Fibroblast of skin of right biceps (primary cell): ENCODE results near the gene MOGAT2.
"Not testable (repeated sequence)": the region's sequence is repeated elsewhere in the genome, so short reads cannot be mapped to it uniquely, and the experiment has no call there.

Source experiments
- DNase-seq: peaks from one replicate; pipeline ENCODE4 v3.0.0-alpha.2; 2013

MOGAT2 gene

DNA sequence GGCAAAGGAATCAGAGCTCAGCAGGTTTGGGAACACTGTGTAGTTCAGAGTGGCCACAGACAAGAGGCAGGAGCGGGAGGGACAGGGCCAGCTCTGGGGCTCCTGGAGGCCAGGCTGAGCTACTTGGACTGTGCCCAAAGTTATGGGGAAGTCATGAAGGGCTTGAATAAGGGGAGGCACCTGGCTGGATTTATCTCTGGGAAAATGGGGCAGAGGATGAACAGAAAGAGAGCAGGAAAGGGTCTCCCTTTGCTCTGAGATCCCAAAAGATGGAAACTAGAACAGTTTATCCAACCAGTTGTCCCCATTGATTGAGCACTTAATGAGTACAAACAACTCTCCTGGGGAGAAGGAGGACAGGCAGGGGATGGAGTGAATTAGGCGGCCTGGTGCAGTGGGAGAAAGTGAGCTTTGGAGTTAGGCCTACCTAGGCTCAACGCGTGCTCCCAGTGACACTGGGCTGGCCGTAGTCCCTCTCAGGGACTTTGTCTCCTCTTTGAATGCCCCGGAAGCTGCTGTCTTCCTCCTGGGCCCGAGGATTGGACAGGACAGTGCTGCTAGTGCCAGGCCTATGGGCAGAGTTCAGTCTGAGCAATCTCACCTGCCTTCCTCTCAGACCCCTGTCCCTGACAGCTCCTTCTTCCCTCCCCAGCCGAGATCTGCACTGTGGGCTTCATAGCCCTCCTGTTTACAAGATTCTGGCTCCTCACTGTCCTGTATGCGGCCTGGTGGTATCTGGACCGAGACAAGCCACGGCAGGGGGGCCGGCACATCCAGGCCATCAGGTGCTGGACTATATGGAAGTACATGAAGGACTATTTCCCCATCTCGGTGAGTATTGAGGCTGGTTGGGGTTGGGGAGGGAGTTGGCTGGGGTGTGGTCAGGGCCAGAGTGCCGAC, 2.0 kb downstream of the MOGAT2 start:
- no peak for DNase-seq

DNA sequence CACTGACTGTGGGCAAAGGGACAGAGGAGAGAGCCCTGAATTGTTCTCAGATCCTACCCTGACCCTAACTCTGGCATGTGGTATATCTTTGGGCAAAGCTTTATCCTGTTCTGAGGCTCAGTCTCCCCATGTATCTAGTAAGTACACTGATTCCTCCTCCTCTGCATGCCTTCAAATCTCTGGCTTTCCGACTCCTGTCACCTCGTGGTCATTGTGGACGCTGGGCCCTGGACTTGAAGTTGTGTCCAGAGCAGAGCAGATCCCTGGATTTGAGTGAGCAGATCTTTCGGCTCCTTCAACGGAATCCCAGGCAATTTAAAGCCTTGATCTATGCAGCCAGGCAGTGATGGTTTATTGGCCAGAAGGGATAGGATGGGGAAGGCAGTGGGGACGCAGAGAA, 3.0 kb downstream of the MOGAT2 start:
- DNase-seq, result no peak

DNA sequence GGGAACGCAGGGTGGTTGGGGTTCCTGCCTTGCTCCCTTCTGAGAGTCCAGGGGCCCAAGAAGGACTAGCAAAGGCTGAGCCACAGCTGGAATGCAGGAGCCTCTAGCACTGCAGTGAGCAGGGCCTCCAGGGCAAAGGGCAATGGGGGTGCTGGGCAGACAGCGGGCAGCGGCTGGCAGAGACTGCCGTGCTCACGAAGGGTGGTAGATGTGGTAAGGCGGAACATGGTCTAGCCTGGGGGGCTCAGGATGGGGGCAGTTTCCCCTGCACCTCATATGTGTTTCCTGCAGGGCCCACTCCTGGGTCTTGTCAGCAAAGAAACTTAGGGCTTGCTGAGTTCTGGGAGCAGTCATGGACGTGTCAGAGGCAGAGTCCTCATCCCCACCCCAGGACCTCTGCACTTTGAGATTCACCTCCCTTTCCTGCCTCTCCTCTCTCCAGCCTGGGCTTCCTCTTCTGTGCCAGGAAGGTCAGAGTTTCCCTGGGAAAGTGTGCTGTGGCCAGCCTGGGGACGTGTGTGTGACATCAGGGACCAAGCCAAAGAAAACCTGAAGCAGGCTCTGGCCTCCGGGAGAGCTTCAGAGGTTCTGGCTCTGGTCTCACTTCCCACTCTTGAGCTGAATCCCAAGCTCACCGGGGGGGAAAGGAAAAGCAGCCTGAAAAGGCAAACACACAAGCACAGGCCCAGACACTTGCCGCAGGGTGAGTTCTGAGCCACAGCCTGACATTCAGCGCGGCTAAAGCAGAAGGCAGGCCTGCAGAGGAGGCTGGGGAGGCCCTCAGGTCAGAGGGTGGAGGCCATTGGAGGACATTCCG, 4.4 kb downstream of the MOGAT2 start:
- no peak for DNase-seq

- no peak for DNase-seq
Observed at GRCh38 chr11:75722669-75723042, 5.0 kb downstream of the MOGAT2 start.

GRCh38 chr11:75725547-75726320, 8.1 kb downstream of the MOGAT2 start:
- no peak for DNase-seq

DNA sequence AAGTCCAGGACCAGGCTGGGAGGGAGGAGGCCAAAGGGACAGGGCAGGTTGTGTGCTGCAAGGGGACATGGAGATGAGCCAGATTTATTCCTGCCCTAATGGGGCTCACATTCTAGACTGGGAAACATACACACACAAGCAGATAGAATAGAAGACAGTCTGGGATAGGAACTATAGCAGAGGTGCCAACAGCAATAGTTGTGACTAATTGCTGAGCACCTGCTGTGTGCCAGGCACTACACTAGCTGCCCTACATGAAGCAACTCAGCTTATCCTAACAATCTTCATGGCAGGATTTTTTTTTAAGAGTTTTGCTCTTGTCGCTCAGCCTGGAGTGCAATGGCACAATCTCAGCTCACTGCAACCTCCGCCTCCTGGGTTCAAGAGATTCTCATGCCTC, 11.4 kb downstream of the MOGAT2 start:
- no peak for DNase-seq

GRCh38 chr11:75731095-75731494, 13.5 kb downstream of the MOGAT2 start:
- no peak for DNase-seq

- no peak for DNase-seq
Observed at GRCh38 chr11:75733071-75733430, 15.4 kb downstream of the MOGAT2 start.

DNA sequence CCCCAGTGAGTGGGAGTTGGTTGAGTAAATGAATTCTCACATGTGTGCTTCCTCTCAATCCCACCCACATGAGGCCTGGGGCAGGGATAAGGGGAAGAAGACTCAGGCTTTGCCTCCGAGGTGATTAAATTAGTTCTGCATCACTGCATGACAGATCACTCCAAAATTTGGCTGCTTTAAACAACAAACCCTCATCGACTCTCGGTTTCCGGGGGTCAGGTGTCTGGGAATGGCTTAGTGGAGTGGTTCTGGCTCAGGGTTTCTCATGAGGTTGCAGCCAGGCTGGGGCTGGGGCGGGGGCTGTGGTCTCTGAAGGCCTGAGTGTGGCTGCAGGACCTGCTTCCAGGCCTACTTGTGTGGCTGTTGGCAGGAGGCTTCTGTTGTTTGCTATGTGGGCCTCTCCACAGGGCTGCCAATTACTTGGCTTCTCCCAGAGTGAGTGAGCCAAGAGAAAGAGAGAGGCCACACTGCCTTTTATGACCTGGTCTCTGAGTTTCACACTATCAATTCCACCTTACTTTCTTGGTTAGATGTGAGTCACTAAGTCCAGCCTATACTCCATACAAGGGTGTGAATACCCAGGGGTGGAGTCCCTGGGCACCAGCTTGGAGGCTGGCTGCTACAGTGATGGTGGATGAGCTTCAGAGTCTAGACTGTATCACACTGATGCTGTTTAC, 15.9 kb downstream of the MOGAT2 start:
- no peak for DNase-seq

DNA sequence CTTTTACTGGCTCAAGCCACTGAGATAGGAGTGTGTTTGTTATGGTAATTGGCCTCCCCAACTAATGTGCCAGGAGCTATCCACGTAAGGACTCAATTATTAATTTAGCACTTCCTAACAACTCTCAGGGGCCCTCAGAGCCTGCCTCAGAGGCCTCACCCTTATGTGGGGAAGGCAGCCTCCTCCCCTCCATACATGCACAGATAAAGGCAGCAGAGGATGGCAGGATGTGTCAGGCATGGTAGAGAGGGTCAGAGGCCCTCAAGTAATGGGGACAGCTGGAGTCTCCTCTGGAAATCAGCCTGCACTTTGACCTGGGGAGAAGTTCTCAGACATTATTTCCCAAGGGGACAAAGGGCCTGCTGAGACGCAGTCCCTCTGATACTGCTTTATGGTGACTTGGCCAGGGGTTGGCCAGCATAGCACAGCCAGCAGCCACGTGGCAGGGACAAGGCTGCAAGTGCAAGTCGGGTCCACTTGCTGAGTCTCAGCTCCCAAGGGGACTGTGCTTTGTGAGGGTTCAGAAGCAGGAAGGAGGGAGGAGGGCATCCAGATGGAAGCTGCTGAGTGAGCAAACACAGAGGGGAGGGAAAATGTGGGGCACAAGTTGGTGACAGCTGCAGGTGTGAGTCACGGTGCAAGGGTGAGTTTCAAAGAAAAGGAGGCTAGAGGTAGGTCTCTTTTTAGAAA, 17.0 kb downstream of the MOGAT2 start:
- DNase-seq, result no peak

DNA sequence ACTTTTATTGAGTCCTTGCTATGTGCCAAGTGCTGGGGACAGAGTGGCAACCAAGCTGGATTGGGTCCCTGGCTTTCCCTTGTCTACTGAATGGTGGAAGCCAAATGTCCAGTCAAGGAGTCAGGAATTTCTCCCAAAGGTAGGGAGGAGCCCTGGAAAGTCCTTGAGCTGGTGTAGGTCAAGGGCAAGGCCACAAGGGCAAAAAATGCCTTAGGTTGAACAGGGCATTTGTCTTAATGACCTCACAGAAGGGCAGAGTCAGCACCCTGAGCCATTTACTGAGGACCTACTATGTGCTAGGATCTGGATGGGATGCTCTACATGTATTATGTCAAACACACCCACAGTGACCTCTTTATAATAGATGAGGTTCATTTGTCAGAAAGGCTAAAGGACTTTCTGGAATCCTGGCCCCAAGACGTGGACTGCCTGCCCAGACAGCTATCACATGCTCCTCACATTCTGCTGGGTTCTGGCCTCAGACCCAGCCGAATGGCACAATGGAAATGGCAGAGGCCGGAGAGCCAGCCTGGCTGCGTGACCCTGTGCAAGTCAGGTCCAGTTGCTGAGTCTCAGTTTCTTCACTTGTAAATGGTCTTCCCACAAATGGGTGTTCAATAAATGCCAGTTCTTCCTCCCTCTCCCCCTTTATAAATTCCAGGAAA, 17.7 kb downstream of the MOGAT2 start:
- no peak for DNase-seq

DNA sequence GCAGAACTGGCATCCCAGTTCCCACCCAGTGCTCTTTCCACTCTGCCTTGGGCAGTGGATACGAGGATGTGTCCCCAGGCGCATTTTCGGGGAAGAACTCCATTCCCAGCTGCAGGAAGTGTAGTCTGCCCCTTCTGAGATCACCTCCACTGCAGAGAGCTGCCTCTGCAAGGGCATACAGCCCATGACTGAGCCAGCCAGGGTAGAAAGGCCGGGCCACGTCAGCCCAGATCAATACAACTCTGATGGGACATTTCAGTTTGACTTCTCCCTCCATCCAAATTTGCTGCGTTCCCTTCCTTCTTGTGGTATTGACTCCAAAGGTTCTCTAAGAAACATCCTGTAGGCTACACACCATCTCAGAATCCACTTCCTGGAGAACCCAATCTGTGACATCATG, 19.7 kb downstream of the MOGAT2 start:
- DNase-seq, result no peak

DNA sequence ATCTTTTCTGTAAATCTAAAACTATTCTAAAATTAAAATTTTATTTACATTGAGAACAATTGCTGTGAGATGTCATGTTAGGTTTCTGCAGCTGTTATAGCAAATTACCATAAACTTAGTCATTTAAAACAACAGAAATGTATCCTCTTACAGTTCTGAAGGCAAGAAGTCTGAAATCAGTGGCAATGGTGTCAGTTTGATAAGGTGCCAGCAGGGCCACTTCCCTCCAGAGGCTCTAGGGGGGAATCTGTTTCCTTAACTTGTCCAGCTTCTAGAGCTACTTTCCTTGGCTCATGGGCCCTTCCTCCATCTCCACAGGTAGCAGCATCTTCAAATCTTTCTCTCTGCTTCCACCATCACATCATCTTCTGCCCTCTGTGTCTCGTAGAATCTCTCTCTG, 23.0 kb downstream of the MOGAT2 start:
- no peak for DNase-seq

DNA sequence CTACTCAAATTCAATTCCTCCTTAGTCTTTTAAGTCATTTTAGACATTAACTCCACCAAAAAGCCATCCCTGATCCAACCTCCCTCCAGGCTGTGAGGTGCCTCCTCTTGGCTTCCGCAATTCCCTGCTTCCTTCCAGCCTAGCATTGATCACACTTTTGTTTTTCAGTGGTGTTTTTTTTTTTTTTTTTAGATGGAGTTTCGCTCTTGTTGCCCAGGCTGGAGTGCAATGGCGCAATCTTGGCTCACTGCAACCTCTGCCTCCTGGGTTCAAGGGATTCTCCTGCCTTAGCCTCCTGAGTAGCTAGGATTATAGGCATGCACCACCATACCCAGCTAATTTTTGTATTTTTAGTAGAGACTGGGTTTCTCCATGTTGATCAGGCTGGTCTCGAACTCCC, 25.5 kb downstream of the MOGAT2 start:
- not testable (repeated sequence) for DNase-seq

DNA sequence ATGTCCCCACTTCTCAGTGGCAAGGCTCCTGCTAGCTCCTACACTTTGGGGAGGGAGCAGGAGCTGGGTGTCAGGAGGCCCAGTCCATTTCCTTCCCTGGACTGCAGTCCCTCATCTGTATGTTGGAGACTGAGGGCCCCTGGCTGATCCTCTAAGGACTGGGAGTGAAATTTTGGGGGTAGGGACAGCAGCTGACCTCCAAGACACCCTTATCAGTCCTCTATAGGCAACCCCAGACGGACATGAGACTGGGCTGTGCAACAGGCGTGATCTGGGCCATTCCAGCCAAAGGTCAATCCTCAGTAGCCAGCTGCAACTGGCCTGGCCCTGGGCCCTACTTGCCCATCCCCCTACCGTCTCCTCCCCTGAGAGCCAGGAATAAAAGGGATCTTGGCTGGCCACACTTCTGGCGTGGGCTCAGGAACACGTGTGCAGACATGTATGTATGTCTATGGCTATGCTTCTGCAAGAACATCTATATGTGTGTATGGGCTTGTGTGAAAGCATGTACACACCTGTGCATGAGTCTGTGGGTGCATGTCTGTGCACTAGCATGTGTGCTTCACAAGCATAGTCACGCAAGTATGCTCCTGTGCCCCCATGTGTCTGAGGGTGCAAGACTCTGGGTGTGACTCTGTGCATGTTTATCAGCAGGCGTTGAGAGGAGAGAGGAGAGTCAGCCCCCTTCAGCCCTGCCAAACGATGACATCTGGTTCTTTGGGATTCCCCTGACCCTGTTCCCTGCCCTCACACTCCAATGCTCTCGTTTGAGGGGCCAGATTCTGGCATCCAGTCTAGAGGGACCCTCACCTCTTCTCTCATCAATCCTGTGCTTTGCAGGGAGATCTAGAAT, 26.3 kb downstream of the MOGAT2 start:
- DNase-seq, result no peak

DNA sequence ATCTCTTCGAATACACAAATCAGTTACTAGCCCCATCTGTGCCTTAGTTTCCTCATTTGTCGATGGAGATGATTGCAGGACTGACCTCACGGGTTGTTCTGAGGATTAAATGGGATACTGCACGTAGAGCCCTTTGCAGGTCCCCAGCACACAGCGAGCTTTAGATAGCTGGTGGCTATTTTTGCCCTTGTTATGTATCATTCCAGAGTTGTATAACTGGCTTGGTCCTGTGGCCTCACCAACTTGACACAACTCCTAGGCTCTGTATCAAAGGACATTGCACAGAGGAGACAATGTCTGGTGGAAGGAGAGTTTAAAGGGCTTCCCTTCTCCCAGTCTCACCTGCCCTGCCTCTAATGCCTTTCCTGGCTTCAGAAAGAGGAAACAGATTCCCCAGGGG, 28.2 kb downstream of the MOGAT2 start:
- no peak for DNase-seq

GRCh38 chr11:75748729-75749273, 31.2 kb downstream of the MOGAT2 start:
- not testable (repeated sequence) for DNase-seq

DNA sequence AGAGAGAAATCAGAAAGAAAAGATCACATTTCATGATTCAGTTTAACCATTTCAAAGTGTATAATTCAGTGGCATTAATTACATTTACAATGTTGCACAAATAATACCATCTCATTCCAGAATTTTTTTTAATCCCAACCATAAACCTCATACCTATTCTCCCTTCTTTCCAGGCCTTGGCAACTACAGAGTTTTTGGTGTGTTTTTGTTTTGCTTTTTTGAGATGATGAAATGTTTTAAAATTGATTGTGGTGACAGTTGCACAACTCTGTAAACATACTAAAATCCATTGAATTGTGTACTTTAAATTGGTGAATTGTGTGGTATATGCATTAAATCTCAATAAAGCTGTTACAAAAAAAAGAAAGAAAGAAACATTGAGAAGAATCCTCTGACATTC, 37.3 kb downstream of the MOGAT2 start:
- DNase-seq, result not testable (repeated sequence)

DNA sequence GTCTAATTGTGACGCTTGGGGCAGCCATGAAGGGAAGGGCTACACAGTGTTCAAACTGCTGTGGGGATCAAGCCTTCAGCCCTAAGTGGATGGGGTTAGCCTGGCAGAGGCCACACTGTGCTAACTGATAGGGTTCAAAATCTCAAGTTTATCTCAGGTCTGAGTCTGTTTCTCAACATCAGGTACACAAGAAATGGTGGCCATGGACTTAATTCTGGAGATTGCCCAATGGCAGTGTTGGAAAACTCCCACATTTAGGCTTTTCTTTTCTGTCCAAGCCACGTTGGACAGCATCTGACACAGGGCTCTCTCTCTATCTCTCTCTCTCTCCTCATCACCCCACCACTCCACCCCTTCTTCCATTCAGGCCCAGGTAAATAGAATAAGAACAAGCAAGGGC, 40.0 kb downstream of the MOGAT2 start:
- DNase-seq, result no peak

DNA sequence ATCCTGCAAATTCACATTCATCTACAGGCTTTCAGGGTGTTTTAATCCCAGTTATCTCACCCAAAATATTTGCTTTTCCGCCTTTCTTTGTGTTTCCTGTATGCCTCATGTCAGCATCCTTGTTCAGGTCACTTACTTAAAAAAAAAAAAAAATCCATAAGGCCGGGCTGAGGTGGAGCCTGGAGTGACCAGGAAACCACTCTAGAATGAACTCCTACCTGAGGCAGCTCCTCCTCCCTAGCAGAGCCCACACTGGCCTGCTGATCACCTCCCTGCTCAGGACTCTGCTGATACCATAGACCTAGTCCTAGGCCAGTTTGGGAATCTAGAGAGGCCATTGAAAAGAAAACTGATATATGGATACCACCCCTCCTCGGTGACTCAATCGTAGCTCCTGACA, 42.2 kb downstream of the MOGAT2 start:
- no peak for DNase-seq
